HG02973 (cell line): ENCODE measurements around the gene DSCAML1.

Source experiments
- ATAC-seq: cut with Tn5 transposase; IDR thresholded peaks from one replicate; pipeline ENCODE4 v1.9.1; 2021; ENCODE audit warnings: moderate library complexity; ENCODE audit not compliant: unreplicated experiment

DSCAML1 gene

GRCh38 chr11:117831661-117832415, 34.8 kb upstream of the DSCAML1 start:
- no peak for ATAC-seq

DNA sequence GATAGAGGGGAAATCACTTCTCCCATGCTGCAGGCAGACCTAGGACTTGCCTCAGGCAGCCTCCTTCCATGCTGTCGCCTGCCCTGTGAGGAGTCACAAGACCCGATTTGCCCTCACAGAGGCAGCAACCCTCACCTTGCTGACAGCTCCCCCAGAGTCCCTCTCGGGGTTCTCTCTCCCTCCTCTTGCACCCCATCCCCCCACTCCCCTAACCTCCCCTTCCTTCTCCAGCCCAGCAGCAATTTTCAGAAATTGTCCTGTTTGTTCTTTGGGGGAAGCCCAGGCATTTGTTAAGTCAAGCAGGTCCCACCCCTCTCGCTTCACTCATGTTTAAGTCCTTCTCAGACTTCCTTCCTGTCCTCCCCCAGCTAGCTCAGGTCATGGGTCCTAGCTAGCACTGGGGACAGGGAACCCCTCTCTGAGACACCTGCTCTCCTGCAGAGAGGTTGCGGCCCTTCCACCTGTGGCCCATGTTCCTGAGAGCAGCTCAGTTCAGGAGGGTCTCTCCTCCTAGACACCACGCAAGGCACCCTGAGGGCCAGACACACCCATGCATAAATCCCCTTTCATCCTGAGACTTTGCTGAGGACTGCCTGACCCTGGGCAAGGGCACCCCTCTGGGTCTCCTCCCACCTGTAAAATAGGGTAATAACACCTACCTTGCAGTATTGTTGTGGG, 33.8 kb upstream of the DSCAML1 start:
- ATAC-seq = no peak

DNA sequence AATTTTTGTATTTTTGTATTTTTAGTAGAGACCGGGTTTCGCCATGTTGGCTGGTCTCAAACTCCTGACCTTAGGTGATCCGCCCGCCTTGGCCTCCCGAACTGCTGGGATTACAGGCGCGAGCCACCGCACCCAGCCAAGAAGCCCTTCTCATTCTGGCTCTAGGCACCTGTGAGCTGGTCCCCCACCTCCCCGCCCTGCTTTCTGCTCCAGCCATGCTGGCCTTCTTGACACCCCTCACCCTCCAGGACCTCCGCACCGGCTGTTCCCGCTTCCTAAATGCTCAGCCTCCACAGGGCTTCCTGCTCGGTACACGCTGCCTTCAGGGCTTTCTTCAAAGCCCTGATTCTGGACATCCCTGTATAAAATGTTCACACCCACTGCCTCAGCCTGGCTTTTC, 33.1 kb upstream of the DSCAML1 start:
- no peak for ATAC-seq

- no peak for ATAC-seq
Measured at GRCh38 chr11:117829369-117829725, 32.3 kb upstream of the DSCAML1 start.

GRCh38 chr11:117828611-117829368, 31.8 kb upstream of the DSCAML1 start:
- ATAC-seq = no peak

- ATAC-seq = no peak
Measured at GRCh38 chr11:117827521-117828511, 30.8 kb upstream of the DSCAML1 start.

DNA sequence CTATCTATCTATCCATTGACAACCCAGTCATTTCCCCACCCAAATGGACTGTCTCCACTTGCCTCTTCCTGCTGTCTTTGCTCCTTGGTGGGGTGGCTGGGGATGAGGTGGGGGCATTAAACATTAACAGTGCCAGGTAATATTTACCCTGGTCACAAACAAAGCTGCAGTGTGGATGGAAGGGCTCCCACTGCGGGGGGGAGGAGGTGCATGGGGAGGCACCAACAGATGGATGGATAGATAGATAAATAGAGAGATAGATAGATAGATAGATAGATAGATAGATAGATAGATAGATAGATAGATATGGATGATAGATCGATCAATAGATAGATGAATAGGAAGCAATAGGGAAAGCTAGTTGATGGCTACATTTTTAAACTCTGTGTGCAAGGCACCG, 29.8 kb upstream of the DSCAML1 start:
- ATAC-seq = no peak

DNA sequence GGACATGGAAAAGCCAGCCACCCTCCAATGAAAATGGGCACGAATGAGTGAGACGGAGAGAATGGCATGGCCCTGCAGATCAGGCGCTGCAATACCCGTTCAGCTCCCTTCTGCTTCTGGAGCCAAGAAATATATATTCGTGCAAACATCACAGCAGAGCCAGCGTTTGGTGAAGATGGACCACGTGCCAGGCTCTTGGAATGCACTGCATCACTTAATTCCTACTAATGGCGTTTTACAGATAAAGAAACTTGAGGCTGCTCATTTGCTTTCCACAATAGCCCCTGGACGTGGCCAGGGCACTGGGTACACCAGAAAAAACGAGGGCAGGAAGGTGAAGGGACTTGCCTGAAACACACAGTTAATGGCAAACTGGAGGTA, 29.2 kb upstream of the DSCAML1 start:
- ATAC-seq = no peak

DNA sequence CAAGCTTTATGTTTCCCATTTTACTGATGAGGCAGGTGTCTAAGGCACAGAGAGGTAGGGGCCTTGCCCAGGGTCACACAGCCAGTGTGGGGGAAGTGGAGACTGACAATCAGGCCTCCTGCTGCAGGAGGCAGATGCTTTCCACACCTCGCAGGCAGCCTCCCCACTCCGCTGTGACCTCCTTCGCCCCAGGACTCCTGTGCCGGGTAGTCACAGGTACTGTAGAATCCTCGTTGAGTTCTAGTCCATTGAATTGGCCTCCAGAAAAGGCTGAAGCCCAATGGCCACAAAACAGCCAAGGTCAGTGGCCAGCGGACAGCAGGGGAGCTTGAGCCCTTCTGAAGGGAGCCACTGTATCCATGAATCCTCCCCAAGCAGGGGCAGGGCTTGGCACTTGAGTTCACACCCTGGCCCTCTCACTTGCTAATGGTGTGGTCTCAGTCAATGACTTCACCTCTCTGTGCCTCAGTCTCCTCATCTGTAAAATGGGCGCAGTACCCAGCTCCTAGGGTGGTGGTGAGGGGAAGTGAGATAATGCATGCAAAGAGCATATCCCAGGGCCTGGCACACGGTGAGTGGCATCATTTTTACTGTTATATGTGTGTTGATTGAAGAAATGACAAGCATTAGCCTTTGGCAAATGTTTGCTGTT, 28.6 kb upstream of the DSCAML1 start:
- no peak for ATAC-seq

DNA sequence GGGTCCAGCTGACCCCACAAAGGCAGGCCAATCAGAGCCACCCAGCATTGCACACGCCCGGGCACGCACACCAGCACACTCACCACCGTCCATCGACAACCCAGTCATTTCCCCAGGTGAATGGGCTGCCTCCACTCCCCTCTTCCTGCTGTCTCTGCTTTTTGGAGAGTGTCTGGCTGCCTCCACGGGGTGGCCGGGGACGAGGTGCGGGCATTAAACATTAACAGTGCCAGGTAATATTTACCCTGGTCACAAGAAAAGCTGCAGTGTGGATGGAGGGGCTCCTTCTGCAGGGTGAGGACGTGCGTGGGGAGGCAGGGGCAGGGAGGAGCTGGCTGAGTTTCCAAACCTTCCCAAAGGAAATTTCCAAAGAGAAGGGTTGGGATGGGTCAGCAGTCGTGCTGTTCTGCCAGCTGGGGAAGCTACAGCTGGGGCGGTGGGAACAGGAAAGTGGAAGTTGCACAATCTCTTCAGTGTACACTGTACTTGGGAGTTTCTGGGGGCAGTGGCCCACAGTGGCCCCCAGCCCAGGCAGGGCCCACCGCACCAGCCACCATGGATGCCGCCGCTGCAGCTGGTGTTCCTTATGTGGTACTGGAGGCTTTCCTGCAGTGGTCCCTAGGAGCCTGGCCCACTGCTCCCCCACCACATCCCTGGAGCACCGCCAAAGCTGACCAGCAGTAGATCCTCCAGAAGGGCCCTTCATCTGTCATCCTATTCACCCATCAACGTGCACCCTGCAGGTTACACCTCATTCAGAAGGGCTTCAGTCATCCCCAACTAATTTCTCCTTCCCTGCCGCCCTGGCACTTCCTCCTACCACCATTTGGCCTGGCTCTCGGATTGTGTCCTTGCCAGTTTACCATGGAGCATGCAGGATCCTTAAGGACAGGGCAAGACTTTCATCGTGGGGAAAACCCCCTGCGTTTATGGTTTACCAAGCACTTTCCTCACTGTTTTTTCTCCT, 27.8 kb upstream of the DSCAML1 start, which contains the start of gene FXYD2:
FXYD2 (minus strand) TSS at position 174 of the 967 bp plus-strand sequence; CDS start at position 108, 66 bp downstream.
- ATAC-seq = no peak

- no peak for ATAC-seq
Measured at GRCh38 chr11:117823946-117824420, 27.0 kb upstream of the DSCAML1 start.

DNA sequence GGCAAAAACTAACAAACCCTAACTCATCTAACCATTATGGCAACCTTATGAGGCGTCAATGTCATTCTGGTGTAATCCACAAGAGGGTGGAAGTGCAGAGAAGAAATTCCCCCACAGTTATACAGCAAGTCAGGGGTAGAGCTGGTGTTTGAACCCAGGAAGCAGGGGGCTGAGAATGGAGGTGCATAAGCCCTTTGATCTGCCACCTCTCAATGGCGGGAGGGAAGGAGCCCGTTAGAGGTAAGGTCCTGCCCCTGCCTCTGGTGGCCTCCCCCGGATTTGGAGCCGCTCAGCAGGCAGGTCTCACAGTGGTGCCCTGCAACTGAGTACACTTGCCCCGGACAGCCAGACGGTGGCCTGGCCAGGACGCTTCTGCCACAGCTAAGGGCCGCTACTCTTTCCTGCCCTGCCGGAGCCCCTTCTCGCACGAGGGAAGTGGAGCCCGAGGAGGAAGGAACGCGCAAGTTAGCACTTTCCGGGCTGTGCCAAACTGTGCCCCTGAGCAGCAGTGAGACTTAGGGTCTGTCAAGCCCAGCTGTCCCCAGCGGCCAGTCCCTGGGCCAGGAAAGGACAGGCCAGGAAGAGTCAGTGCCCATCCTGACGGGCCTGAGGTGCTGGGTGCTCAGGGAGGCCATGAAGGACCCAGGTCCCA, 26.4 kb upstream of the DSCAML1 start:
- ATAC-seq = no peak

DNA sequence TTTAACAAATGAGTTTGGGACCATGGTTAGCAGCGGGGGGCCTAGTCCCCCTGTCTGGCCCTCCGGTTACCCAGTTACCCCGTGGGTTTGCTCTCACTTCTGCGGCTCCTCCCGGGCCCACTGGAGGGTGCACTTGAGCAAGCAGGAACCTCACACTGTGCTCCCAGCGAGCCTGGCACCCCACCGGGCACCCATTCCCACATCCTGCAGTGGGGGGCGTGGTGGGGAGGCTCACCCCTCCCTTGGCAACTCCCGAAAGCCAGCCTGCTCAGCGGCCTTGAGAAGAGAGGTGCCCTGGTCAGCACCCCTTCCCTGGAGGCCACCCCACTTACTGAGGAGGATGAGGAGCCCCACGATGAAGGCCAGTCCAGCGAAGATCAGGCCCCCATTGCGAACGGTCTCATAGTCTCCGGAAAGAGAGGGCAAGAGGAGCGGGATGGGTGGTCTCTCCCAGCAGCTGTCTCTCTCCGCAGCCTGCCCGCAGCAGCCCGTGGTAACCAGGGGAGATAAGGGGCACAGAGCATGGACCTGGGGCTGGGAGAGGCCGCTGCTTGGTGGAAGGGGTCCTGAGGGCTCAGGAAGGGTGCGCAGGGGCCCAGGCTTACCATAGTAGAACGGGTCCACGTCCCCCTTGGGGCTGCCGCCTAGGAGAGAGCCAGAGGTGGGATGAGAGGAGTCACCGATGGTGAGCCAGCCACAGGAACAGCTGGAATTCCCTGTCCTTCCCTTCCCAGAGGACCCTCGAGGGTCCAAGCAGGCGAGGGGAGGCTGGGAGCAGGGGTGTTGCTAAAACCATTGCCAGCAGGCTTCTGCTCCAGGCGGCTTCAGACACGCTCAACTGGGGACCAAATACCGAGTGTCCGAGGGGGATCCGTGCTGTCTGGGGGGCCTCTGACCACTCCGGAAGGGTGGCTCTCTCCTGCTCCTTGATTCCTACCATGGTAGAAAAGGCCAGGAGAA, 25.3 kb upstream of the DSCAML1 start:
- no peak for ATAC-seq

DNA sequence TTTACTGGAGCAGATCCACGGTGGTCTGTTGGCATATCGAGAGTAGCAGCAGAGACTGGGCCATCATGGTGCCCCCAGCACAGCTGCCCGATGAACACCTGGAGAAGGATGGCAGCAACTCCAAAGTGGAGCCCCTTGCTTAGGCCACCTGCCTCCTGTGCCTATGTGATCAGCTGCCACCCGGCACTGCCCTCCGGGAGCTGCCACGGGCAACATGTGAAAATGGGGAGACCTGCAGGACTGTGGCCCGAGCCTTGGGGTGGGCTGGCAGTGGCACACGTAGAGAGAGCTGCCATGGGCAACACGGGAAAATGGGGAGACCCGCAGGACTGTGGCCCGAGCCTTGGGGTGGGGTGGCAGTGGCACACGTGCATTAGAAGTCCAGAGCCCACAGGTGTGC, 24.4 kb upstream of the DSCAML1 start:
- ATAC-seq = no peak

DNA sequence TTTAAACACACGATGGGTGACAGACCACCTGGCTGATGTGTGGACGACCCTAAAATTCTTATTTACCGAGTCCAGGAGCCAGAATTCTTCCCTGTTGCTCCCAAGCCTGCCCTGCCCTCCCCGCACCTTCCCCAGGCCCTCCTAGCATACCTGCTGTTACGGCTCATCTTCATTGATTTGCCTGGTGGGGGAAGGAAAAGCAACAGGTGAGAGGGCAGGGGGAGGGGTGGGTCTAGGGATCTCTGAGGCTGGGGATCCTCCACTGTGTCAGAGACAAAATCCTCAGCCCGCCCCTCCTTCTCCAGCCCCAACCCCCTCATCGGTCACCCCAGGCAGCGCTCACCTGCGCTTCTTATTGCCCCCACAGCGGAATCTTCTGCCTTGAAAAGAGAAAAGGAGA, 23.5 kb upstream of the DSCAML1 start:
- no peak for ATAC-seq

- ATAC-seq = no peak
Measured at GRCh38 chr11:117820071-117820470, 23.1 kb upstream of the DSCAML1 start.
